GM19238 (cell line): ENCODE data around the gene AGO4.
A peak's percentile ranks its signal among the peaks of the same experiment; 100 is the strongest.
"Not testable (repeated sequence)": the region's sequence is repeated elsewhere in the genome, so short reads cannot be mapped to it uniquely, and the experiment has no call there.

ENCODE experiments used
- DNase-seq: peaks from one replicate; pipeline ENCODE4 v3.0.0; 2011; ENCODE audit warnings: low spot score; ENCODE audit not compliant: insufficient read length

AGO4 gene

GRCh38 chr1:35807614-35808449, at the start of gene AGO4:
Gene AGO4, plus strand, starts transcription at chr1:35808016. Its CDS starts 401 bp downstream, at chr1:35808417.
- peak; percentile 27 for DNase-seq

- no peak for DNase-seq
These were observed 45.7 kb upstream of the AGO4 start for GRCh38 chr1:35762141-35762540.

GRCh38 chr1:35763201-35763600, 44.6 kb upstream of the AGO4 start:
- no peak for DNase-seq

- DNase-seq = no peak
These were observed 43.5 kb upstream of the AGO4 start for GRCh38 chr1:35764283-35764682.

GRCh38 chr1:35768350-35769187, 39.2 kb upstream of the AGO4 start:
- DNase-seq = no peak

- DNase-seq = peak; percentile 91
These were observed 38.5 kb upstream of the AGO4 start for GRCh38 chr1:35769188-35769758.

GRCh38 chr1:35773711-35774110, 34.1 kb upstream of the AGO4 start:
- no peak for DNase-seq

- DNase-seq = not testable (repeated sequence)
These were observed 31.6 kb upstream of the AGO4 start for GRCh38 chr1:35776172-35776571.

GRCh38 chr1:35777109-35777508, 30.7 kb upstream of the AGO4 start:
- no peak for DNase-seq

GRCh38 chr1:35783055-35783583, 24.7 kb upstream of the AGO4 start:
- no peak for DNase-seq

- DNase-seq = not testable (repeated sequence)
These were observed 23.5 kb upstream of the AGO4 start for GRCh38 chr1:35784364-35784763.

- no peak for DNase-seq
These were observed 19.7 kb upstream of the AGO4 start for GRCh38 chr1:35788139-35788538.

GRCh38 chr1:35790670-35791069, 17.1 kb upstream of the AGO4 start:
- no peak for DNase-seq

- no peak for DNase-seq
These were observed 12.5 kb upstream of the AGO4 start for GRCh38 chr1:35795295-35795694.

GRCh38 chr1:35797380-35797779, 10.4 kb upstream of the AGO4 start:
- no peak for DNase-seq

GRCh38 chr1:35798019-35798418, 9.8 kb upstream of the AGO4 start:
- DNase-seq = not testable (repeated sequence)

- not testable (repeated sequence) for DNase-seq
These were observed 7.5 kb upstream of the AGO4 start for GRCh38 chr1:35800167-35800887.

- peak; percentile 22 for DNase-seq
These were observed 766 bp downstream of the AGO4 start for GRCh38 chr1:35808450-35809113.

- DNase-seq = no peak
These were observed 1.6 kb downstream of the AGO4 start for GRCh38 chr1:35809114-35810095.
